ENCODE measurements around the gene EFCAB11. TPM values are rescaled to one million over a fixed set of nuclear protein-coding genes. Genes with fewer than 3 reads are reported as not detected.

Gene EFCAB11
- polyA plus RNA-seq, 3 donors, result 2.0 to 4.3 (median 2.1) TPM

DNA sequence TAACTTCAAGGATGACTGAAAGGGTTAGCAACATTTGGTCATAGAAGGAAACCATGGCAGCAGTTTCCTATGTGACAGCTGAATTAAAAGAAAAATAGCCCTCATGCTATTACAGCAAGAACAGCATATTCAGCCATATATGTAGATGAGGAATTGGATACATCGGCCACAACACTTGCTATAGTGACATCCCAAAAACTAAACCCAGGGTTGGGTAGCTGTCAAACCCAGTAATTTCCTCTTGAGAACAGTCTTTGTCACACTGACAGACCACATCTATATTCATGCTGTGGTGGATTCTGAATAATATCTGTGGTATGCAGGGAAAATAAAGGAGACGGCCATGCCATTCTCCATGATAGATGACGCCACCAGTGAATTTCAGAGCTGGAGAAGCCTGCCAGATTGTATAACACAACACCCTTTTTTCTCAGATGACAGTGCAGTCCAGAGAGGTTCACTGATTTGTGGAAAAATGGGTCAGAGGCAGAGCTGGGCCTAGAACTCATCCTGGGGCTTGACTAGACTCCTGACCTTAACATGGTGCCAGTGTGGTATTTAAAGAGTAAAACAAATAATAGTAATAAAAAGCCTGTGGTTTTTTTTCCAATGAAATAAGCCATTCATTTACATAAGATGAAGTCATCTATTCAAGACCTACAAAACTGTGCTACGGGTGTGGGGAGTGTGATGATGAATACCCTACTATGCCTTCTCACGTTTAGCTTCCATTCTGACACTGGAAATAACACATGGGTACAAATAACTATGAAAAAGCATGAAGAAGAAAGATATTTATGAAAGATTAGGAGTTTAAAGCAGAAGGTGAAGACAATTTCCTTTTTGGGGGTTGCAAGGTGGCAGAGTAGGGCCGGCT is 32.3 kb downstream of the EFCAB11 start:
- intact Hi-C loops (cut with micrococcal nuclease), result no loop called here
- Mint-ChIP-seq H3K9me3 (no peaks in the 10 kb centered on the region), H3K36me3 (peaks cover 11 to 18% of the 10 kb centered on the region in 2 donors), H3K4me3 (no peak overlapping the region), H3K4me1 (no peaks in the 10 kb centered on the region), H3K27me3 (ENCODE audit: low read depth in 3 of 3) (peaks cover 0 to 2% (median 0%) of the 10 kb centered on the region in 3 donors), H3K27ac (no peak overlapping the region)
- WGBS (ENCODE audit: insufficient coverage), result no CpG with 5 or more reads among the region's 6 CpGs
- Histone ChIP-seq H3K4me1 (ENCODE audit: control insufficient read depth in 1 of 2, insufficient read depth in 2 of 2, low read length in 2 of 2) (no peaks in the 10 kb centered on the region), H3K27me3 (ENCODE audit: control insufficient read depth in 2 of 2, insufficient read depth in 2 of 2, low read length in 2 of 2) (no peaks in the 10 kb centered on the region), H4K20me1 (ENCODE audit: insufficient read depth, low read length) (no peaks in the 10 kb centered on the region), H3K4me2 (replicated peaks; ENCODE audit: extremely low read depth, low read length, poor library complexity, severe bottlenecking) (no peak overlapping the region), H3K79me2 (ENCODE audit: insufficient read depth, low read length) (no peaks in the 10 kb centered on the region), H3K4me3 (replicated peaks in 1 of 3; ENCODE audit: low read depth in 2 of 3, low read length in 3 of 3) (no peak overlapping the region), H3K9ac (ENCODE audit: insufficient read depth, low read length, poor library complexity, severe bottlenecking) (no peak overlapping the region), H3K9me3 (replicated peaks in 1 of 2; ENCODE audit: control insufficient read depth in 1 of 2, insufficient read depth in 1 of 2, low read length in 2 of 2) (no peaks in the 10 kb centered on the region), H3K36me3 (replicated peaks in 1 of 2; ENCODE audit: control insufficient read depth in 1 of 2, insufficient read depth in 2 of 2, low read length in 2 of 2) (peaks cover 0 to 10% of the 10 kb centered on the region in 2 donors), H2AFZ (ENCODE audit: insufficient read depth, low read depth, low read length, poor library complexity, severe bottlenecking) (no peak overlapping the region), H3K27ac (ENCODE audit: low read depth in 1 of 2, low read length in 2 of 2) (no peak overlapping the region)
- DNase-seq, result no peak
- TF ChIP-seq, protein P1, sequence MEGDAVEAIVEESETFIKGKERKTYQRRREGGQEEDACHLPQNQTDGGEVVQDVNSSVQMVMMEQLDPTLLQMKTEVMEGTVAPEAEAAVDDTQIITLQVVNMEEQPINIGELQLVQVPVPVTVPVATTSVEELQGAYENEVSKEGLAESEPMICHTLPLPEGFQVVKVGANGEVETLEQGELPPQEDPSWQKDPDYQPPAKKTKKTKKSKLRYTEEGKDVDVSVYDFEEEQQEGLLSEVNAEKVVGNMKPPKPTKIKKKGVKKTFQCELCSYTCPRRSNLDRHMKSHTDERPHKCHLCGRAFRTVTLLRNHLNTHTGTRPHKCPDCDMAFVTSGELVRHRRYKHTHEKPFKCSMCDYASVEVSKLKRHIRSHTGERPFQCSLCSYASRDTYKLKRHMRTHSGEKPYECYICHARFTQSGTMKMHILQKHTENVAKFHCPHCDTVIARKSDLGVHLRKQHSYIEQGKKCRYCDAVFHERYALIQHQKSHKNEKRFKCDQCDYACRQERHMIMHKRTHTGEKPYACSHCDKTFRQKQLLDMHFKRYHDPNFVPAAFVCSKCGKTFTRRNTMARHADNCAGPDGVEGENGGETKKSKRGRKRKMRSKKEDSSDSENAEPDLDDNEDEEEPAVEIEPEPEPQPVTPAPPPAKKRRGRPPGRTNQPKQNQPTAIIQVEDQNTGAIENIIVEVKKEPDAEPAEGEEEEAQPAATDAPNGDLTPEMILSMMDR (IDR thresholded peaks at IDR 0.05), result no peak

DNA sequence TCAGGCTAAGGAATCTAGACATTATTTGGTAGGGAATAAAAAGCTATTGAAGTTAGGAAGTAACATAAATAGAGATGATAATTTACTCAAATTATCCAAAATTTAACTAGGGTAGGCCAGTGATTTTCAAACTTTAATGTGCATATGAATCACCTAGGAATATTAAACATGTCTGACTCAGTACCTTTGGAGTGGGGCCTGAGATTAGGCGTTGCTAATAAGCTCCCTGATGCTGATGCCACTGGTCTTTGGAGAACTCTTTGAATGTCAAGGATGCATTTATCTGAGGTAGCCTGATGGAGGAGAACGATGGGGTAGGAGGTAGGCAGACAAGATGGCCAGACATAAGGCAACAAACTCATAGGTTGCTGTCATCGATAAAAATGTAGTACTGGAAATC is 33.2 kb downstream of the EFCAB11 start:
- peaks cover 0 to 10% of the 10 kb centered on the region in 2 donors for H3K36me3 ChIP-seq (replicated peaks in 1 of 2; ENCODE audit: control insufficient read depth in 1 of 2, insufficient read depth in 2 of 2, low read length in 2 of 2)
- H3K4me1 Mint-ChIP-seq, result no peaks in the 10 kb centered on the region
- H3K79me2 ChIP-seq (ENCODE audit: insufficient read depth, low read length), result no peaks in the 10 kb centered on the region
- no peaks in the 10 kb centered on the region for H4K20me1 ChIP-seq (ENCODE audit: insufficient read depth, low read length)
- H3K4me3 ChIP-seq (replicated peaks in 1 of 3; ENCODE audit: low read depth in 2 of 3, low read length in 3 of 3), result no peak overlapping the region
- H3K4me2 ChIP-seq (replicated peaks; ENCODE audit: extremely low read depth, low read length, poor library complexity, severe bottlenecking), result no peak overlapping the region
- TF ChIP-seq, protein P1 (IDR thresholded peaks at IDR 0.05), result no peak
- intact Hi-C loops (cut with micrococcal nuclease), result no loop called here
- no peak overlapping the region for H3K27ac ChIP-seq (ENCODE audit: low read depth in 1 of 2, low read length in 2 of 2)
- peaks cover 0 to 2% (median 2%) of the 10 kb centered on the region in 3 donors for H3K27me3 Mint-ChIP-seq (ENCODE audit: low read depth in 3 of 3)
- H3K27ac Mint-ChIP-seq, result no peak overlapping the region
- H3K4me3 Mint-ChIP-seq, result no peak overlapping the region
- no peaks in the 10 kb centered on the region for H3K27me3 ChIP-seq (ENCODE audit: control insufficient read depth in 2 of 2, insufficient read depth in 2 of 2, low read length in 2 of 2)
- DNase-seq, result no peak
- no peak overlapping the region for H3K9ac ChIP-seq (ENCODE audit: insufficient read depth, low read length, poor library complexity, severe bottlenecking)
- 100% methylated on average over 2 of the region's 3 CpGs for WGBS (ENCODE audit: insufficient coverage)
- H3K9me3 ChIP-seq (replicated peaks in 1 of 2; ENCODE audit: control insufficient read depth in 1 of 2, insufficient read depth in 1 of 2, low read length in 2 of 2), result no peaks in the 10 kb centered on the region
- H2AFZ ChIP-seq (ENCODE audit: insufficient read depth, low read depth, low read length, poor library complexity, severe bottlenecking), result no peak overlapping the region
- no peaks in the 10 kb centered on the region for H3K4me1 ChIP-seq (ENCODE audit: control insufficient read depth in 1 of 2, insufficient read depth in 2 of 2, low read length in 2 of 2)
- H3K36me3 Mint-ChIP-seq, result peaks cover 11 to 16% of the 10 kb centered on the region in 2 donors
- no peaks in the 10 kb centered on the region for H3K9me3 Mint-ChIP-seq
